Retinal pigment epithelial cell (primary cell): ENCODE results near the gene PRPSAP1.

Source experiments
- DNase-seq: peaks from one replicate; pipeline ENCODE4 v3.0.0-alpha.2; 2010; ENCODE audit warnings: low read depth
- H3K4me3 ChIP-seq: 2 replicates; pipeline ENCODE4 v1.5.1; 2011; ENCODE audit warnings: mild to moderate bottlenecking, low read length, control low read depth, moderate library complexity
- CTCF ChIP-seq: conservative IDR thresholded peaks from 2 replicates; pipeline ENCODE4 v1.5.1; 2011; ENCODE audit warnings: low read depth, low read length, control low read depth, inconsistent platforms

Gene PRPSAP1

GRCh38 chr17:76329664-76330063 lies 24.1 kb downstream of the PRPSAP1 start:
- no peak for DNase-seq
- no peak for TF ChIP-seq CTCF
- H3K4me3 ChIP-seq, result no peak overlapping the region

- no peak overlapping the region for H3K4me3 ChIP-seq
- DNase-seq, result no peak
- no peak for TF ChIP-seq CTCF
Observed at GRCh38 chr17:76327696-76328095, 26.0 kb downstream of the PRPSAP1 start.

GRCh38 chr17:76326306-76326705 lies 27.4 kb downstream of the PRPSAP1 start:
- no peak for TF ChIP-seq CTCF
- no peak overlapping the region for H3K4me3 ChIP-seq
- DNase-seq, result peak; percentile 32

GRCh38 chr17:76318586-76318985 lies 35.1 kb downstream of the PRPSAP1 start:
- no peak for TF ChIP-seq CTCF
- H3K4me3 ChIP-seq, result no peak overlapping the region
- no peak for DNase-seq

DNA sequence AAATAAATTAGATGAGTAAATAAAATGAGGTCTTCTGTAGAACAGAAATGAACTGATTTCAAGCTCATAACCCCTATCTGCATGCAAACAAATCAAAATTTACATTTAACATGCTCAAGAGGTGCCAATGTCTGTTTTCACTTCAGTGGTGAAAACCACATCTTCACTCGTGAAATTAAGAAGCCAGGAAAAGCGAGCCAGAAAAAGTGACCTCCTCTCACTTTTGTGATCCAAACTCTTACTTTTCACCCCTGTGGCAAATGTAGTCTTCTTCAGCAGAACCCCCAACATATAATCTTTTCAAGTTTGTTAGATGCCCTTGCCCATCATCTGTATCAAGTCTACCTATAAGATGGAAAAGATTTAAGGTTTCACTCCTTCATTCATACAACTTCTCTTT lies 36.2 kb downstream of the PRPSAP1 start:
- no peak overlapping the region for H3K4me3 ChIP-seq
- no peak for DNase-seq
- no peak for TF ChIP-seq CTCF

- H3K4me3 ChIP-seq, result no peak overlapping the region
- TF ChIP-seq CTCF, result no peak
- DNase-seq, result no peak
Observed at GRCh38 chr17:76314392-76315227, 39.1 kb downstream of the PRPSAP1 start.

GRCh38 chr17:76312735-76313134 lies 41.0 kb downstream of the PRPSAP1 start:
- DNase-seq, result no peak
- no peak for TF ChIP-seq CTCF
- no peak overlapping the region for H3K4me3 ChIP-seq
